ENCODE measurements around the gene SDHB.

Gene SDHB

DNA sequence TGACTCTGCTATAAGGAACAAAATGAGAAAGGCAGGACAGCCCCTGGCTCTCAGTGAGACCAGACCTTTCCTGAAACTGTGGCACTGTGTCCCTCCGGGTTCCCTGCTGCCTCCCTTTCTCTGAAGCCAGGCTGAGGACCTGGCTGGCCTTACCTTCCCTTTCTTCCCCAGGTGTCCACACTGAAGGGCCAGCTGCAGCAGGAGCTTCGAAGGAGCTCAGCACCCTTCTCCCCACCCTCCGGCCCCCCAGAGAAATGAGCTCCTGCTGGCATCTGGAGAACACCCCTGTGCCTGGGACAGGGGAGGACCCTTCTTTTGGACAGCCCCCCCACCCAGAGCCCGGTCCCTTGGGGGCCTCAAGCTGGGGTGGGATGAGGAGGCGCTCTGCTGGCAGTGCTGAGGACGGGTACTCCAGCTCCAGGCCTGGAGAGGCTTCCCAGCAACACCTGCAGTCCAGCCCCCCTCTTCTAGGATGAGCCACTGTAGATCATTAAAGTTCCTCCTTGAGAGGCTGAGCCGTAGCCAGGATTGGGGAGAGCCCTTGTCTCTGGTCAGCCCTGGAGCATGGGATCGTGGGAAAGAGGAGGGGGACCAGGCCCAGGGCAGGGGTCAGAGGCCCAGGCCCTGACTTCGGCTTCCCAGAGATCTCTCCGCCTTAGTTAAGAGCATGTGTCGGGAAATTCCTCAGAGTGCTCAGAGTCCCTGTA, 81.5 kb downstream of the SDHB start:
- no peak for DNase-seq (ENCODE audit: low read depth, low spot score)
- 0 out of 2 replicates have a peak overlapping the region, but pooled peaks have one; percentile 39 for H3K27ac ChIP-seq

DNA sequence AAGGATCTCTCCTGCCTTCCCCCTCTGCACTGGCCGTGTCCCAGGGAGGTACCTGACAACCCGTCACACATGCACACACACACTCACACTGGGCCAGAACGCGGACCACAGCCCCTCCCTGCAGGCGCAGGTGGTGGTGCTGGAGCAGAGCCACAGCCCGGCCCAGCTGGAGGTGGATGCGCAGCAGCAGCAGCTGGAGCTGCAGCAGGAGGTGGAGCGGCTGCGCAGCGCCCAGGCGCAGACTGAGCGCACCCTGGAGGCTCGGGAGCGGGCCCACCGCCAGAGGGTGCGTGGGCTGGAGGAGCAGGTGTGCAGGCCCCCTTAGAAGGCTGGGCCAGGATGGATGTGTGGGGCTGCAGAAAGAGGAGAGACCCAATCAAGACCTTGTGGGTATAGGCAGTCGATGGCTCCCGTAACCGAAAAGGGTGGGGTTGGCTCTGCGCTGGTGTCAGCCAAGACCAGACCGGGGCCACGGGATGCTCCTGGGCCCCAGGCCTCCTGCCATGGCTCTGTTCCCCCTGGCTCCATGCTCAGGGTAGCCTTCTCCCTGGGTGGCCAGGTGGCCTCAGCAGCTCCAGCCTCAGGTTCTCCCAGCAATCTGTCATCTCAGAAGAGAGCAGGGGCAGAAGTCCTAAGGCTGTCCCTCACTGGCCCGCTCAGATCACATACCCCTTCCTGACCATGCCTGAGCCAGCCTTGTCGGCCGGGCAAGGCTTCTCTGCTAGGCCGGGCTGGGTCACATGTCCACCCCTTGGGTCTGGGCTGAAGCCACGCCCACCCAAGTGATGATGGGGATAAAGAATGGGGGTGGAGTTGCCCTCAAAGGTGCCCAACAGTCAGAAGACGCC, 82.3 kb downstream of the SDHB start:
- H3K36me3 ChIP-seq (ENCODE audit: insufficient read depth, low read length) = no peaks in the 10 kb centered on the region
- H3K27ac ChIP-seq = no peak overlapping the region
- no peak for DNase-seq (ENCODE audit: low read depth, low spot score)
- no peak overlapping the region for H3K4me3 ChIP-seq
- H3K9ac ChIP-seq (ENCODE audit: insufficient read length) = no peak overlapping the region
- no peaks in the 10 kb centered on the region for H3K9me3 ChIP-seq (ENCODE audit: low read depth, low read length)
- TF ChIP-seq FOXP2 (optimal IDR thresholded peaks at IDR 0.05; ENCODE audit: control extremely low read depth, extremely low read length, insufficient read depth) = no peak
- no peak for TF ChIP-seq POLR2AphosphoS5 (IDR thresholded peaks at IDR 0.05; ENCODE audit: borderline replicate concordance, low read depth, low read length)
- no peak for TF ChIP-seq EZH2 (IDR thresholded peaks at IDR 0.05)

More for the DNA sequence above, 81.5 kb downstream of the SDHB start:
- no peak for TF ChIP-seq POLR2AphosphoS5 (IDR thresholded peaks at IDR 0.05; ENCODE audit: borderline replicate concordance, low read depth, low read length)
- no peaks in the 10 kb centered on the region for H3K36me3 ChIP-seq (ENCODE audit: insufficient read depth, low read length)
- no peak overlapping the region for H3K4me3 ChIP-seq
- no peaks in the 10 kb centered on the region for H3K9me3 ChIP-seq (ENCODE audit: low read depth, low read length)
- H3K9ac ChIP-seq (ENCODE audit: insufficient read length) = no peak overlapping the region

DNA sequence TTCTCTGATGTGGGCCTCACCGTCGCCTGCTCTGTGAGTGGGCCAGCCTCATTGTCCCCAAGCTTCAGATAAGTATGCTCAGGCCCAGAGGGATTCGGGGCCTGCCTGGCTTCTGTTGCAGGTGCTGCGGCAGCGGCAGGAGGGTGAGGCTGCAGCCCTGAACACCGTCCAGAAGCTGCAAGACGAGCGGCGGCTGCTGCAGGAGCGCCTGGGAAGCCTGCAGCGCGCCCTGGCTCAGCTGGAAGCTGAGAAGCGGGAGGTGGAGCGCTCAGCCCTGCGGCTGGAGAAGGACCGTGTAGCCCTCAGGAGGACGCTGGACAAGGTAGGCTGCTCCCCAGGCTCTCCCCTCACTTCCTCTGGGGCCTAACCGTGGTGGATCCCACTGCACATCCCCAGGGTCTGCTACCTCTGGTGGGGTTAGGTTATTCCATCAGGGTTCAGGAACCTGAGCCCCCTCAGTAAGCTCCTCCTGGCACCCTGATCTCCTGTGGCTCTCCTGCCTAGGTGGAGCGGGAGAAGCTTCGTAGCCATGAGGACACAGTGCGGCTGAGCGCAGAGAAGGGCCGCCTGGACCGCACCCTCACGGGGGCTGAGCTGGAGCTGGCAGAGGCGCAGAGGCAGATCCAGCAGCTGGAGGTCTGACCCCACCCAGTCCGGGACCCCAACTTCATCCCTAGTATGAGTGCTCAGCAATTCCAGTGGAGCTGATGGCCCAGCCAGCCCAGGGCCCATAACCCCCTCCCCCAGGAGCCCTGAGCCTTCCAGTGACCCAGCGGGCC, 83.5 kb downstream of the SDHB start:
- Histone ChIP-seq H3K9me3 (ENCODE audit: low read depth, low read length) (no peaks in the 10 kb centered on the region), H3K27ac (no peak overlapping the region), H3K4me3 (no peak overlapping the region), H3K36me3 (ENCODE audit: insufficient read depth, low read length) (no peaks in the 10 kb centered on the region), H3K9ac (ENCODE audit: insufficient read length) (no peak overlapping the region)
- DNase-seq (ENCODE audit: low read depth, low spot score) = no peak
- TF ChIP-seq EZH2 (IDR thresholded peaks at IDR 0.05) (no peak), POLR2AphosphoS5 (IDR thresholded peaks at IDR 0.05; ENCODE audit: borderline replicate concordance, low read depth, low read length) (no peak), FOXP2 (optimal IDR thresholded peaks at IDR 0.05; ENCODE audit: control extremely low read depth, extremely low read length, insufficient read depth) (no peak)

DNA sequence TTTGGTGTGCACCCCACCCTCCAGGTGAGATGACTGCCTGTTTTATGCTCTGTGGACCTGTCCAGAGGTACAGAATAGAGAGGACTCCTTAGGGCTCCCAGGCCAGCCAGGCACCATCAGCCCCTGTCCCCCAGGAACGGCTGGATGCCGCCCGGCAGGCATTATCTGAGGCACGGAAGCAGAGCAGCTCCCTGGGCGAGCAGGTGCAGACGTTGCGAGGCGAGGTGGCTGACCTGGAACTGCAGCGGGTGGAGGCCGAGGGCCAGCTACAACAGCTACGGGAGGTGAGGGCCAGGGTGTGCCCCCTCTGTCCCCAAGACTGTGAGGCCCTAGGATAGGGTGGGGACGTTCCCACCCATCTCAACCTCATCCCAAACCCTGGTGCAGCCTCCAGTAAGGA, 84.2 kb downstream of the SDHB start:
- Histone ChIP-seq H3K9ac (ENCODE audit: insufficient read length) (no peak overlapping the region), H3K36me3 (ENCODE audit: insufficient read depth, low read length) (no peaks in the 10 kb centered on the region), H3K27ac (no peak overlapping the region), H3K4me3 (no peak overlapping the region), H3K9me3 (ENCODE audit: low read depth, low read length) (no peaks in the 10 kb centered on the region)
- TF ChIP-seq EZH2 (IDR thresholded peaks at IDR 0.05) (no peak), POLR2AphosphoS5 (IDR thresholded peaks at IDR 0.05; ENCODE audit: borderline replicate concordance, low read depth, low read length) (no peak), FOXP2 (optimal IDR thresholded peaks at IDR 0.05; ENCODE audit: control extremely low read depth, extremely low read length, insufficient read depth) (no peak)
- no peak for DNase-seq (ENCODE audit: low read depth, low spot score)

DNA sequence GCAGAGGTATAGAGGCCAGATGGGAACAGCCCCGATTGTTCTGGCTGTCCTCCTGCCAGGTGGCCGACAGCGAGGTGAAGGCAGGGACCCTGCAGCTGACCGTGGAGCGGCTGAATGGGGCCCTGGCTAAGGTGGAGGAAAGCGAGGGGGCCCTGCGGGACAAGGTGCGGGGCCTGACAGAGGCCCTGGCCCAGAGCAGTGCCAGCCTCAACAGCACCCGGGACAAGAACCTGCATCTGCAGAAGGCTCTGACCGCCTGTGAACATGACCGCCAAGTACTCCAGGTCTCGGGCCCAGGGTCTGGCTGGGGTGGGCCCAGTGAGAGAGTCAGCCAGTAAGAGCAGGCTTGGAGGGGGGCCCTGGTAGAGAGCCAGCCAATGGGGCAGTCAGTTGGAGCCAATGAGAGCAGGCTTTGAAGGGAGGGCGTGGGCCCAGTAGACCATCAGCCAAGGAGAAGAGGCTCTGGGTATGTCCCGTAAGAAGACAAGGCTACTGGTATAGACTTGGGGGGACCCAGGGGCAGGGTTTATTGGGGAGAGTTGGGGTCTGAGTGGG, 84.7 kb downstream of the SDHB start:
- DNase-seq (ENCODE audit: low read depth, low spot score) = no peak
- no peak for TF ChIP-seq POLR2AphosphoS5 (IDR thresholded peaks at IDR 0.05; ENCODE audit: borderline replicate concordance, low read depth, low read length)
- no peak for TF ChIP-seq FOXP2 (optimal IDR thresholded peaks at IDR 0.05; ENCODE audit: control extremely low read depth, extremely low read length, insufficient read depth)
- TF ChIP-seq EZH2 (IDR thresholded peaks at IDR 0.05) = no peak
- Histone ChIP-seq H3K9ac (ENCODE audit: insufficient read length) (no peak overlapping the region), H3K27ac (no peak overlapping the region), H3K9me3 (ENCODE audit: low read depth, low read length) (no peaks in the 10 kb centered on the region), H3K36me3 (ENCODE audit: insufficient read depth, low read length) (no peaks in the 10 kb centered on the region), H3K4me3 (no peak overlapping the region)

Measured in SK-N-MC (cell line).